HFFc6 (cell line): ENCODE results near the gene KCNE1. TPM values are rescaled to one million over a fixed set of nuclear protein-coding genes. Genes with fewer than 3 reads are reported as not detected.
"Not testable (repeated sequence)": the region's sequence is repeated elsewhere in the genome, so short reads cannot be mapped to it uniquely, and the experiment has no call there.

Experiments
- DNase-seq: peaks from one replicate; pipeline ENCODE4 v3.0.0-alpha.2; 2018
- H3K27ac Mint-ChIP-seq: 2 replicates; pipeline ENCODE4 v1.8.0; 2020; ENCODE audit warnings: mild to moderate bottlenecking, mixed read lengths
- H3K27me3 Mint-ChIP-seq: 2 replicates; pipeline ENCODE4 v1.8.0; 2021; ENCODE audit warnings: mild to moderate bottlenecking, moderate library complexity, mixed read lengths; ENCODE audit not compliant: insufficient read depth
- H3K36me3 Mint-ChIP-seq: 2 replicates; pipeline ENCODE4 v1.8.0; 2021; ENCODE audit warnings: low read depth, mixed read lengths
- H3K4me1 Mint-ChIP-seq: 2 replicates; pipeline ENCODE4 v1.8.0; 2020; ENCODE audit warnings: low read depth, mixed read lengths
- H3K4me3 Mint-ChIP-seq: 2 replicates; pipeline ENCODE4 v1.8.0; 2020; ENCODE audit warnings: mild to moderate bottlenecking, moderate library complexity, mixed read lengths
- H3K9me3 Mint-ChIP-seq: 2 replicates; pipeline ENCODE4 v1.8.0; 2020; ENCODE audit warnings: mild to moderate bottlenecking, mixed read lengths
- CTCF ChIP-seq: fragments of 200-600 bp; sonication (generic); IDR thresholded peaks from 2 replicates; pipeline ENCODE4 v1.5.0; 2021; ENCODE audit warnings: antibody characterized with exemption, mild to moderate bottlenecking
- total RNA-seq, 6 experiments: library from RNA; stranded (reverse); fragmentation: NEBNext Ultra II Directional; extraction: Animal tissue kit (Norgen Biotek cat#: 25700); gene quantifications; 2 replicates in 1 of 6; 3 replicates in 5 of 6; pipeline ENCODE4 v1.2.3, GENCODE V29; 2021

KCNE1 gene
- total RNA-seq, 6 experiments from 2014 or later = 0.71 to 1.3 (median 0.85) TPM

DNA sequence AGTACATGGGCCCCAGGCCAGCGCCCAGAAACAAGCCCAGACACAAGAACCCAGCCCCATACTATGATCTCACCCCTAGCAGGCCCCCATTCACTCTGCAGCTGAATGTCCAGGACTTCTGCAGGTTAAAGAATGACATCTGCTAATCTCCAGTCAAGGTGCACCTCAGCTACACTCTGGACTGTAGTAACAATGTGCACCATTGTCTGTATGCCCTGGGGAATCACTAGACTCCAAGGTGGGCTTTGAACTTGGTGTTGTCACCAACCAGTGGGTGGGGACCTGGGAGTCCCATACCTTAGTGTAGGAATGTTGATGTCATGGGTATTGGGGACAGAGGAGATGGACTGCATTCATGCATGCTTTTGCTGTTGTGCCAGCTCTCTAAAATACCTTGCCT is 10.3 kb downstream of the KCNE1 start:
- peaks cover 16% of the 10 kb centered on the region for H3K9me3 Mint-ChIP-seq
- DNase-seq = no peak
- H3K36me3 Mint-ChIP-seq = peaks cover 10% of the 10 kb centered on the region
- peaks cover 5% of the 10 kb centered on the region; the same call in 1 of the 2 replicates for H3K4me1 Mint-ChIP-seq
- no peak overlapping the region for H3K27ac Mint-ChIP-seq
- TF ChIP-seq CTCF = no peak
- no peak overlapping the region for H3K4me3 Mint-ChIP-seq
- peaks cover 30% of the 10 kb centered on the region for H3K27me3 Mint-ChIP-seq

DNA sequence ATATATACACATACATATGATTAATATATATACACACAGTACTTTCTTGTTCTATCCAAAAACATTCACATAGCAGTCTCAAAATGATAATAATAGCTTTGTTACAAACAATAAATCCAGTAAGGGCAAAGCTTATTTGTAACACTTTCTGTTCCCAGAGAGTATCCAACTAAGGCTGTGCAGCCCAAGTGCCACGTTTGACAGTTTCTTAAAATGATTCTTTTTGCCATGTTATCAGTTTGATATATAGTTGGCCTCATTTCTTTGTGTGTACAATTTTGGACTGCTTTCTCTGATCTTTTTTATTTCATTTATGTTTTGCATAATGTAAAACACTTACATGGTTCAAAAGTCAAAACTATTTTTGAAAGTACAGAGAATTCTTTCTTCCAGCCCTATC is 11.8 kb downstream of the KCNE1 start:
- peaks cover 10% of the 10 kb centered on the region for H3K36me3 Mint-ChIP-seq
- peaks cover 24% of the 10 kb centered on the region for H3K27me3 Mint-ChIP-seq
- TF ChIP-seq CTCF = no peak

DNA sequence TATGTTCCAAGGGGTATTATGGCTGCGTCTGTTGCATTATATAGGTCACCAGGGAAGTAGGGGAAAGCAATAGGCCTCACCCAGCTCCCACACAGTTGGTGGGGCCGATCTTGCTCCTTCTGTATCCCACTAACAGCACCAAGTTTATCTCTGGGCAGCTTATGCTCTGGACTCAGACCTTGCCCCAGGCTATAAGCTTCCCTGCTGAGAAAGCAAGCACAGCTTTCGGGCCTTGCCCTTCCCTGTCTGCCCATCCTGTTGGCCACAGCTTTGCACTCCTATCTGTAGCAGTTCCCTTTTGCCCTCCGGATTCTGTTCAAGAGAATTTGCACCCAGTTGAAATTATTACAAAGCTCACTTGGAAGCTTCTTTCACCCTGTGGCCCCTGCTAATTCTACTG is 12.9 kb downstream of the KCNE1 start:
- no peak for DNase-seq
- Mint-ChIP-seq H3K4me1 (no peaks in the 10 kb centered on the region), H3K9me3 (peaks cover 21% of the 10 kb centered on the region), H3K27me3 (peaks cover 24% of the 10 kb centered on the region), H3K4me3 (no peak overlapping the region), H3K27ac (no peak overlapping the region), H3K36me3 (peaks cover 10% of the 10 kb centered on the region)
- no peak for TF ChIP-seq CTCF

More for the DNA sequence above, 11.8 kb downstream of the KCNE1 start:
- Mint-ChIP-seq H3K4me1 (no peaks in the 10 kb centered on the region), H3K27ac (no peak overlapping the region), H3K4me3 (no peak overlapping the region), H3K9me3 (peaks cover 21% of the 10 kb centered on the region)
- no peak for DNase-seq

- peaks cover 22% of the 10 kb centered on the region for H3K27me3 Mint-ChIP-seq
- H3K27ac Mint-ChIP-seq = no peak overlapping the region
- H3K4me3 Mint-ChIP-seq = no peak overlapping the region
- no peak for TF ChIP-seq CTCF
- DNase-seq = no peak
- H3K4me1 Mint-ChIP-seq = no peaks in the 10 kb centered on the region
- peaks cover 10% of the 10 kb centered on the region for H3K36me3 Mint-ChIP-seq
- H3K9me3 Mint-ChIP-seq = peaks cover 21% of the 10 kb centered on the region
These were observed 13.4 kb downstream of the KCNE1 start for GRCh38 chr21:34498623-34499022.

- H3K27me3 Mint-ChIP-seq, H3K4me1 Mint-ChIP-seq, DNase-seq, H3K9me3 Mint-ChIP-seq, H3K4me3 Mint-ChIP-seq, H3K36me3 Mint-ChIP-seq, H3K27ac Mint-ChIP-seq: not testable (repeated sequence)
These were observed 28.2 kb downstream of the KCNE1 start for GRCh38 chr21:34483854-34484253.

DNA sequence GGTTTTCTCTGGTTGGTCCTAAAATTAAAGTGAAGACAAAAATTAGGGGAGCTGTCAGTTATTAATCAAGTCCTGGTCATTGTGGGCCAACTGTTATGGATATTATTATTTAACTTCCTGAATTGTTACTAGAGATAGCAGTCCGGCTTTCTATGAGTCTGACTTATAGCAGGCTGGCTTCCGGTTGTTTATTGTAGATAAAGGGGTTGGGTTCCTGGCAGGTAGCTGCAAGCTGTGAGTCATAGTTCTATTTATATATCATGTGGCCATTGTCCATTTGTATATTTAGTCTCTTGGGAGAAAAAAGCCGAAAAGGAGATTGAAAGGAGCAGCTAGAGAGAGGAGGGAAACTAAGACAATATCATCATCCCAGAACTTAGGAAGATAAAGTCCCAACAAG is 28.6 kb downstream of the KCNE1 start:
- H3K4me3 Mint-ChIP-seq, DNase-seq, H3K4me1 Mint-ChIP-seq, H3K36me3 Mint-ChIP-seq, H3K27ac Mint-ChIP-seq, H3K27me3 Mint-ChIP-seq, H3K9me3 Mint-ChIP-seq: not testable (repeated sequence)

DNA sequence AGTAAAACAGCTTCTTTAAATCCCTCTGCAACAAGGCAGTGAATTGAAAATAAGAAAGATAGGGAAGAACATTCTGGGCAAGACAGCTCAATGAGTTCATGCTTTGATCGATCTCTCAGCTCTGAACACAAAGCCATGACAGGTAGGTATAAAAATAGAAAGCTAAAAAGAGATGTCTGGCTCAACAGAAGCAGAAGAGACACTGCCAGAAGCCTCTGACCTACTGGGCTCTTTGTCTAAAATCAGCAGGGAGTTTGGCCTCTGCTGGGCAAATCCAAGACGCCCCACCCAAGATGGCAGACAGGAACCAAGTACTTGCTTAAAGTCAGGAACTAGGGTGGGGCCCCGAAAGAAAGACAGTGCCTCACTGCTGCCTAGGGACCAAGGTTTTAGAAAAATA is 44.7 kb downstream of the KCNE1 start:
- H3K27me3 Mint-ChIP-seq, H3K9me3 Mint-ChIP-seq, H3K27ac Mint-ChIP-seq, H3K36me3 Mint-ChIP-seq, H3K4me3 Mint-ChIP-seq, DNase-seq, H3K4me1 Mint-ChIP-seq: not testable (repeated sequence)

DNA sequence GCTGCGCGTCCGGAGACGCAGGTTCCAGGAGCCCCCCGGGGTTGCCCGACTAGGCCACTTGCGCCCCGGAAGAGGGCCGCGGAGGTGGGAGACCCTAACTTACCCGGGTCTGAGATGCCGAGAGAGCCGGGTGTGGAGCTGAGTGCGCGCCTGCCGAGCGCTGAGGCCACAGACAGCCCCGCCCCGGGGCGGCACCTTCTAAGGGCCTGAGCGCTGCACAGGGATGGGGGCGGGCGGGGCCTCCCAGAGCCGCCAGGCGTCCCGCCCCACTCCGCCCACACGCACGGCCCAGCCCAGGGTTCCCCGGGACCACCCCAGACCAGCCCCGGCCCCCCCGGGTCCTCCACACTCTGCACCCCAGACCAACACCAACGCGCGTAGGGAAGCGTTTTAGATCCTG is 52.6 kb downstream of the KCNE1 start:
- H3K4me3 Mint-ChIP-seq, H3K36me3 Mint-ChIP-seq, H3K4me1 Mint-ChIP-seq, H3K9me3 Mint-ChIP-seq, H3K27ac Mint-ChIP-seq, DNase-seq, H3K27me3 Mint-ChIP-seq: not testable (repeated sequence)

DNA sequence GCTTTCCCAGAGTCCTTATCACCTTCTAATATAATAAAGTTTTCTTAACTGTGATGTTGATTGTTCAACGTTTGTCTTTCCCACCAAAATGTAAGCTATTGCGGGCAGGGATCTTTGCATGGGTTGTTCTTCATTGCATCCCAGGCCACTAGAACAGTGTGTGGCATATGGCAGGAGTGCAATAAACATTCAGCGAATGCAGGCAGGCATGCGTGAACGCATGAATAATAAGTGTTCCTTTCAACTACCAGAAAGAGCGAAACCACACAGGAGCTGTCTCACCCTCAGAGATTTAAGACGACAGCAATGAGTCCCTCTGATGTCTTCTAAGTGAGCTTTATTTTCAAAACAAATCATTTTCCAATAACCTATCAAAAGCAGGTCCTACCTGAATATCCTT is 53.7 kb downstream of the KCNE1 start:
- H3K27ac Mint-ChIP-seq, H3K27me3 Mint-ChIP-seq, DNase-seq, H3K4me3 Mint-ChIP-seq, H3K36me3 Mint-ChIP-seq, H3K4me1 Mint-ChIP-seq, H3K9me3 Mint-ChIP-seq: not testable (repeated sequence)

DNA sequence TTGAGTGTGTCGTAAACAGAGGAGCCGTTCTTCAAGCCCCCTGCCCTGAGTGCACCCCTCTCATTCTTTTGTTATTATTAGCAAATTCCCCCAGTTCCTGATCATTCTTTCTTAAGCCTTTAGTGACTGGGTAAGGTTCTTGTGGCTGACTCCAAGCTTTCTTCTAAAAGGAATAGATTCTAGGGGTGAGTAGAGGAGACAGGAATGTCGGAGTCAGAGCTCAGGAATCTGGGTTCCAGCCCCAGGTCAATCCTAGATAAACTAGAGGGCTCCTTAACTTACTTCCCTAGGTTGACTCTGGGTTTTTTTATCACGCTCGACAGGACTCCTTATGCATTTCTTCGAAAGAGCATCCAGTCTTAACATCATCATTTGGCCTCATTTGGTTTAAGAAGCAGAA is 55.8 kb downstream of the KCNE1 start:
- H3K4me3 Mint-ChIP-seq, H3K27me3 Mint-ChIP-seq, DNase-seq, H3K36me3 Mint-ChIP-seq, H3K4me1 Mint-ChIP-seq, H3K27ac Mint-ChIP-seq, H3K9me3 Mint-ChIP-seq: not testable (repeated sequence)

DNA sequence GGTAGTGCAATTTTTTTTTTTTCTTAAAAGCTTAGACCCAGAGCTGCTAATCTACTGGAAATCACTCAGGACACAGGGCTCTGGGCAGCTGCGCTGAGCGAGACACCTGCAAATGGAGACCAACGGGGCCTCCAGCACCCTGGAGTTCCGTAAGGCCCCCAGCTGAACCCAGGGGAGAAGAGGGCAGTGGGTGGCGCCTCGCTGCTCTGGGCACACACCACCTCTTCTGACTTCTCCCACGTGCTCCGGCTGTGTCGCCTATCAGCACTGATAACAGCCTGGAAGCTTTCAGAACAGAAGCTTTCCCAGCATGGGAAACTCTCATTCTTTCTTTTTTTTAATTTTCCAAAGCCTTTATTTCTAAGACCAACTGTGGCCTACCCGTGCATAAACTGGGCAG is 56.4 kb downstream of the KCNE1 start:
- not testable (repeated sequence) for H3K4me3 Mint-ChIP-seq, H3K27ac Mint-ChIP-seq, H3K27me3 Mint-ChIP-seq, DNase-seq, H3K4me1 Mint-ChIP-seq, H3K9me3 Mint-ChIP-seq, H3K36me3 Mint-ChIP-seq
